Rectal smooth muscle tissue (tissue), 1 donor: ENCODE measurements around the gene HEPACAM.

Source experiments
- H3K27ac ChIP-seq: one replicate; pipeline ENCODE4 v1.7.0; 2013; ENCODE audit warnings: low read depth, low read length, inconsistent platforms
- H3K27me3 ChIP-seq: one replicate; pipeline ENCODE4 v1.7.0; 2013; ENCODE audit warnings: low read length; ENCODE audit not compliant: control insufficient read depth, insufficient read depth
- H3K36me3 ChIP-seq: one replicate; pipeline ENCODE4 v1.7.0; 2013; ENCODE audit warnings: low read length; ENCODE audit not compliant: control insufficient read depth, insufficient read depth
- H3K4me1 ChIP-seq: one replicate; pipeline ENCODE4 v1.7.0; 2013; ENCODE audit warnings: low read length; ENCODE audit not compliant: control insufficient read depth, insufficient read depth
- H3K4me3 ChIP-seq: one replicate; pipeline ENCODE4 v1.7.0; 2013; ENCODE audit warnings: low read length
- H3K9ac ChIP-seq: one replicate; pipeline ENCODE4 v1.7.0; 2013; ENCODE audit warnings: low read length

Gene HEPACAM

GRCh38 chr11:124954590-124954955, 18.7 kb upstream of the HEPACAM start:
- no peaks in the 10 kb centered on the region for H3K27me3 ChIP-seq
- H3K36me3 ChIP-seq, result no peaks in the 10 kb centered on the region
- H3K27ac ChIP-seq, result peak overlapping the region; percentile 90
- H3K4me3 ChIP-seq, result peak overlapping the region; percentile 92
- peaks cover 8% of the 10 kb centered on the region for H3K4me1 ChIP-seq
- H3K9ac ChIP-seq, result peak overlapping the region; percentile 90

- Histone ChIP-seq H3K4me1 (peaks cover 8% of the 10 kb centered on the region), H3K36me3 (no peaks in the 10 kb centered on the region), H3K4me3 (peak within 1 kb of the TSS; percentile 92), H3K27me3 (no peaks in the 10 kb centered on the region), H3K27ac (peak within 1 kb of the TSS; percentile 90), H3K9ac (peak within 1 kb of the TSS; percentile 90)
These were observed 18.1 kb upstream of the HEPACAM start, which contains the start of gene CCDC15 for GRCh38 chr11:124953753-124954589. Gene CCDC15, plus strand, starts transcription at chr11:124954202. Its CDS starts 531 bp downstream, at chr11:124954733.

- no peak overlapping the region for H3K27ac ChIP-seq
- no peak overlapping the region for H3K4me3 ChIP-seq
- H3K4me1 ChIP-seq, result peaks cover 8% of the 10 kb centered on the region
- H3K36me3 ChIP-seq, result no peaks in the 10 kb centered on the region
- H3K9ac ChIP-seq, result no peak overlapping the region
- no peaks in the 10 kb centered on the region for H3K27me3 ChIP-seq
These were observed 15.5 kb upstream of the HEPACAM start for GRCh38 chr11:124951341-124951740.

- Histone ChIP-seq H3K4me3 (no peak overlapping the region), H3K27me3 (no peaks in the 10 kb centered on the region), H3K9ac (no peak overlapping the region), H3K36me3 (no peaks in the 10 kb centered on the region), H3K4me1 (peaks cover 8% of the 10 kb centered on the region), H3K27ac (no peak overlapping the region)
These were observed 14.9 kb upstream of the HEPACAM start for GRCh38 chr11:124950601-124951330.

- no peaks in the 10 kb centered on the region for H3K4me1 ChIP-seq
- H3K36me3 ChIP-seq, result no peaks in the 10 kb centered on the region
- no peak overlapping the region for H3K4me3 ChIP-seq
- no peaks in the 10 kb centered on the region for H3K27me3 ChIP-seq
- no peak overlapping the region for H3K27ac ChIP-seq
- no peak overlapping the region for H3K9ac ChIP-seq
These were observed 10.9 kb upstream of the HEPACAM start for GRCh38 chr11:124946735-124947141.

- no peak overlapping the region for H3K4me3 ChIP-seq
- no peak overlapping the region for H3K9ac ChIP-seq
- no peaks in the 10 kb centered on the region for H3K27me3 ChIP-seq
- no peaks in the 10 kb centered on the region for H3K36me3 ChIP-seq
- no peaks in the 10 kb centered on the region for H3K4me1 ChIP-seq
- no peak overlapping the region for H3K27ac ChIP-seq
These were observed 10.0 kb upstream of the HEPACAM start for GRCh38 chr11:124945826-124946225.

GRCh38 chr11:124944565-124944964, 8.7 kb upstream of the HEPACAM start:
- no peaks in the 10 kb centered on the region for H3K36me3 ChIP-seq
- H3K27me3 ChIP-seq, result no peaks in the 10 kb centered on the region
- H3K27ac ChIP-seq, result no peak overlapping the region
- H3K4me3 ChIP-seq, result no peak overlapping the region
- no peak overlapping the region for H3K9ac ChIP-seq
- H3K4me1 ChIP-seq, result no peaks in the 10 kb centered on the region

- Histone ChIP-seq H3K9ac (no peak overlapping the region), H3K36me3 (no peaks in the 10 kb centered on the region), H3K27me3 (no peaks in the 10 kb centered on the region), H3K4me1 (no peaks in the 10 kb centered on the region), H3K4me3 (no peak overlapping the region), H3K27ac (no peak overlapping the region)
These were observed 7.9 kb upstream of the HEPACAM start for GRCh38 chr11:124943741-124944140.

- Histone ChIP-seq H3K36me3 (no peaks in the 10 kb centered on the region), H3K27me3 (no peaks in the 10 kb centered on the region), H3K4me3 (no peak overlapping the region), H3K27ac (no peak overlapping the region), H3K9ac (no peak overlapping the region), H3K4me1 (no peaks in the 10 kb centered on the region)
These were observed 7.4 kb upstream of the HEPACAM start for GRCh38 chr11:124943254-124943616.

- Histone ChIP-seq H3K9ac (no peak overlapping the region), H3K27me3 (no peaks in the 10 kb centered on the region), H3K4me3 (no peak overlapping the region), H3K4me1 (no peaks in the 10 kb centered on the region), H3K36me3 (no peaks in the 10 kb centered on the region), H3K27ac (no peak overlapping the region)
These were observed 6.8 kb upstream of the HEPACAM start for GRCh38 chr11:124942466-124943253.

- no peaks in the 10 kb centered on the region for H3K36me3 ChIP-seq
- no peak overlapping the region for H3K9ac ChIP-seq
- no peak overlapping the region for H3K27ac ChIP-seq
- no peak overlapping the region for H3K4me3 ChIP-seq
- peaks cover under 1% of the 10 kb centered on the region for H3K27me3 ChIP-seq
- H3K4me1 ChIP-seq, result no peaks in the 10 kb centered on the region
These were observed 5.9 kb upstream of the HEPACAM start for GRCh38 chr11:124941703-124942102.

GRCh38 chr11:124938970-124939369, 3.1 kb upstream of the HEPACAM start:
- H3K27ac ChIP-seq, result no peak overlapping the region
- H3K4me1 ChIP-seq, result no peaks in the 10 kb centered on the region
- no peak overlapping the region for H3K9ac ChIP-seq
- no peak overlapping the region for H3K4me3 ChIP-seq
- H3K36me3 ChIP-seq, result no peaks in the 10 kb centered on the region
- peaks cover 2% of the 10 kb centered on the region for H3K27me3 ChIP-seq
